ENCODE results near the gene PPP3R1.

- no peak for TF ChIP-seq CTCF (IDR thresholded peaks at IDR 0.05)
- no peak for TF ChIP-seq POLR2A (IDR thresholded peaks at IDR 0.05; ENCODE audit: low read depth)
- TF ChIP-seq POLR2AphosphoS5 (IDR thresholded peaks at IDR 0.05): no peak
Measured at GRCh38 chr2:68293755-68294154, 41.4 kb upstream of the PPP3R1 start.

Measured in esophagus muscularis mucosa (tissue), 3 donors.